Neural cell (in vitro differentiated cells): ENCODE measurements around the gene IDS. TPM values are rescaled to one million over a fixed set of nuclear protein-coding genes. Genes with fewer than 3 reads are reported as not detected.

Source experiments
- H2AFZ ChIP-seq: fragments of 200-600, 300-800 bp; sonication (generic), shearing (Covaris generic); 2 replicates; pipeline ENCODE4 v1.6.0; 2014; ENCODE audit warnings: low read depth, mild to moderate bottlenecking, antibody characterized with exemption, low read length, moderate library complexity
- H3F3A ChIP-seq: fragments of 200-600 bp; shearing (Covaris generic); 2 replicates; pipeline ENCODE4 v1.6.1; 2016; ENCODE audit warnings: mild to moderate bottlenecking, moderate library complexity, mixed read lengths, antibody characterized with exemption, low read length; ENCODE audit not compliant: insufficient read depth, poor library complexity, severe bottlenecking
- H3K27ac ChIP-seq: fragments of 200-600, 300-800 bp; sonication (generic), shearing (Covaris generic); 2 replicates; pipeline ENCODE4 v1.5.1; 2014; ENCODE audit warnings: mild to moderate bottlenecking, low read length, moderate library complexity
- H3K27me3 ChIP-seq: fragments of 300-800, 200-600 bp; sonication (generic), shearing (Covaris generic); 2 replicates; pipeline ENCODE4 v1.6.0; 2014; ENCODE audit warnings: mild to moderate bottlenecking, low read depth, low read length, moderate library complexity; ENCODE audit not compliant: insufficient read depth
- H3K36me3 ChIP-seq: fragments of 300-800, 200-600 bp; sonication (generic), shearing (Covaris generic); 2 replicates; pipeline ENCODE4 v1.5.1; 2014; ENCODE audit warnings: mild to moderate bottlenecking, antibody characterized with exemption, low read length, moderate library complexity; ENCODE audit not compliant: insufficient read depth
- H3K4me2 ChIP-seq: fragments of 300-800, 200-600 bp; sonication (generic), shearing (Covaris generic); 2 replicates; pipeline ENCODE4 v1.6.0; 2014; ENCODE audit warnings: mild to moderate bottlenecking, low read length
- H3K4me3 ChIP-seq: fragments of 300-800, 200-600 bp; sonication (generic), shearing (Covaris generic); 2 replicates; pipeline ENCODE4 v1.5.1; 2014; ENCODE audit warnings: mild to moderate bottlenecking, low read length, moderate library complexity
- H3K79me2 ChIP-seq: fragments of 200-600 bp; shearing (Covaris generic); replicated peaks from 2 replicates; pipeline ENCODE4 v1.6.0; 2014; ENCODE audit warnings: mild to moderate bottlenecking, low read length, moderate library complexity; ENCODE audit not compliant: insufficient read depth
- H3K9ac ChIP-seq: fragments of 300-800, 200-600 bp; sonication (generic), shearing (Covaris generic); 2 replicates; pipeline ENCODE4 v1.6.1; 2016; ENCODE audit warnings: mild to moderate bottlenecking, low read length, mixed read lengths
- H3K9me2 ChIP-seq: fragments of 200-600 bp; shearing (Covaris generic); 2 replicates; pipeline ENCODE4 v1.6.1; 2016; ENCODE audit warnings: mild to moderate bottlenecking, low read length, mixed read lengths; ENCODE audit not compliant: insufficient read depth
- H3K9me3 ChIP-seq: fragments of 200-600, 300-800 bp; sonication (generic), shearing (Covaris generic); 2 replicates; pipeline ENCODE4 v1.6.1; 2016; ENCODE audit warnings: mild to moderate bottlenecking, mixed run types, low read length, moderate library complexity, mixed read lengths
- H4K20me1 ChIP-seq: fragments of 200-600 bp; shearing (Covaris generic); 2 replicates; pipeline ENCODE4 v1.6.1; 2016; ENCODE audit warnings: mild to moderate bottlenecking, mixed run types; ENCODE audit not compliant: insufficient read depth
- EP300 ChIP-seq: fragments of 450-650 bp; conservative IDR thresholded peaks from 2 replicates; pipeline ENCODE4 v1.6.1; 2014; ENCODE audit warnings: antibody characterized with exemption, mild to moderate bottlenecking, moderate library complexity; ENCODE audit not compliant: poor library complexity, severe bottlenecking
- EZH2 ChIP-seq: fragments of 200-600, 300-800 bp; shearing (Covaris generic), sonication (generic); IDR thresholded peaks from 2 replicates; pipeline ENCODE4 v1.6.1; 2014; ENCODE audit warnings: antibody characterized with exemption, low read length, borderline replicate concordance, mild to moderate bottlenecking; ENCODE audit not compliant: insufficient read depth, poor library complexity, severe bottlenecking
- MXI1 ChIP-seq: fragments of 450-650 bp; conservative IDR thresholded peaks from 2 replicates; pipeline ENCODE4 v1.6.1; 2014; ENCODE audit warnings: antibody characterized with exemption, mild to moderate bottlenecking; ENCODE audit not compliant: poor library complexity, severe bottlenecking
- POLR2AphosphoS5 ChIP-seq: IDR thresholded peaks from 2 replicates; pipeline ENCODE4 v1.6.1; 2012
- SMC3 ChIP-seq: fragments of 450-650 bp; conservative IDR thresholded peaks from 2 replicates; pipeline ENCODE4 v1.6.1; 2014; ENCODE audit warnings: antibody characterized with exemption, mild to moderate bottlenecking, moderate library complexity; ENCODE audit not compliant: poor library complexity
- TAF1 ChIP-seq: IDR thresholded peaks from 2 replicates; pipeline ENCODE4 v1.6.1; 2012; ENCODE audit warnings: low read depth
- polyA plus RNA-seq: library from polyadenylated mRNA; depleted of rRNA; stranded (reverse); fragments of >200 nt; gene quantifications from 2 replicates; pipeline ENCODE4 v1.2.3, GENCODE V29; 2014
- TF ChIP-seq, protein P1 (sequence below): fragments of 450-650 bp; IDR thresholded peaks from 2 replicates; pipeline ENCODE4 v1.5.1; 2014; ENCODE audit warnings: antibody characterized with exemption, mild to moderate bottlenecking, moderate library complexity; ENCODE audit not compliant: poor library complexity, severe bottlenecking

Gene IDS
- polyA plus RNA-seq, 1 donor from 2014 or later = 52.0 TPM

DNA sequence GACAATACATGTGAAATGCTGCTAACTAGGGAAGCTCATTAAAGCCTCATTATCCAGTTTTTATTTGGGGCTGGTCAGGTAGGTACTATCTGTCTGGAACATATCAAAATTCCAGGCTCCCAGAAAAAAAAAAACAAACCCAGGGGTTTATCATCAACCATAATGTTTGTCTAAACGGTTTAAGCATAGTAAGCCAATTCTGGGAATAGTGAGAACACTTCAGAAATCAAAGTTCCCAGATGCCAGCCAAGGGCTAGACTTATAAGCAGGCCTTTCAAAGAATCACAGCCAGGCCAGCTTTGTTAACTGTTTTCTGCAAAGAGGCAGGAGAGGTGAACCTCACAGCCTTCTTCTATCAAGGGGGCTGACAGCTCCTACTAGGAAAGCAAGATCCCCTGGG, 8.1 kb downstream of the IDS start:
- Histone ChIP-seq H2AFZ (no peak overlapping the region), H3K27ac (no peak overlapping the region), H3K9ac (no peak overlapping the region), H3F3A (no peaks in the 10 kb centered on the region), H4K20me1 (no peaks in the 10 kb centered on the region), H3K4me2 (no peak overlapping the region), H3K9me3 (no peaks in the 10 kb centered on the region), H3K9me2 (no peaks in the 10 kb centered on the region), H3K4me3 (no peak overlapping the region), H3K36me3 (no peaks in the 10 kb centered on the region), H3K27me3 (no peaks in the 10 kb centered on the region), H3K79me2 (no peaks in the 10 kb centered on the region)
- TF ChIP-seq, protein P1, sequence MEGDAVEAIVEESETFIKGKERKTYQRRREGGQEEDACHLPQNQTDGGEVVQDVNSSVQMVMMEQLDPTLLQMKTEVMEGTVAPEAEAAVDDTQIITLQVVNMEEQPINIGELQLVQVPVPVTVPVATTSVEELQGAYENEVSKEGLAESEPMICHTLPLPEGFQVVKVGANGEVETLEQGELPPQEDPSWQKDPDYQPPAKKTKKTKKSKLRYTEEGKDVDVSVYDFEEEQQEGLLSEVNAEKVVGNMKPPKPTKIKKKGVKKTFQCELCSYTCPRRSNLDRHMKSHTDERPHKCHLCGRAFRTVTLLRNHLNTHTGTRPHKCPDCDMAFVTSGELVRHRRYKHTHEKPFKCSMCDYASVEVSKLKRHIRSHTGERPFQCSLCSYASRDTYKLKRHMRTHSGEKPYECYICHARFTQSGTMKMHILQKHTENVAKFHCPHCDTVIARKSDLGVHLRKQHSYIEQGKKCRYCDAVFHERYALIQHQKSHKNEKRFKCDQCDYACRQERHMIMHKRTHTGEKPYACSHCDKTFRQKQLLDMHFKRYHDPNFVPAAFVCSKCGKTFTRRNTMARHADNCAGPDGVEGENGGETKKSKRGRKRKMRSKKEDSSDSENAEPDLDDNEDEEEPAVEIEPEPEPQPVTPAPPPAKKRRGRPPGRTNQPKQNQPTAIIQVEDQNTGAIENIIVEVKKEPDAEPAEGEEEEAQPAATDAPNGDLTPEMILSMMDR = no peak
- TF ChIP-seq MXI1 = no peak
- TF ChIP-seq EZH2 = no peak

DNA sequence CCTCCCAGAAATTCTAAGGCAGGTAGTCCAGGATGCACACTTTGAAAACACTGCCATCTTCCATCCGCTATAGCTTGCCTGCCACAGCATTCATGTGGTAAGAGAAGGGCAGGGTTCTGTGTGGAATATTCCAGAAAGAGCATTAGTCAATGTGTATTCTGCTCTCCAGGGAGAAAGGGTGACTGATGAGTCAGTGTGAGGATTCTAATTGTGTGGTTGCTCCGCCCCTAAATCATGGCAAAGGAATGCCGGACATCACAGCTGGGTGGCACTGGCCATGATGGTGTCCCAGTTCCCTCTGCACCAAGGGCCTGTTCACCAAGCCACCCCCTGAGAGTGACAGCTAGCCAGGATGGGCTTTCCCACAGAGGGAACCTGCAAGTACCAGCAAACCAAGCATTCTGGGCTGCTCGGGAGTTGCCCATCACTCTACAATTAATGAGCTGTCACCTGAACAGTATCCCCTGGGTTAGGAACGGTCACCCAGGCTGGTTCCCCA, 9.5 kb downstream of the IDS start:
- Histone ChIP-seq H3K4me2 (no peak overlapping the region), H3K9ac (no peak overlapping the region), H2AFZ (no peak overlapping the region), H3K9me2 (no peaks in the 10 kb centered on the region), H3K79me2 (no peaks in the 10 kb centered on the region), H4K20me1 (no peaks in the 10 kb centered on the region), H3F3A (no peaks in the 10 kb centered on the region), H3K9me3 (no peaks in the 10 kb centered on the region), H3K27ac (no peak overlapping the region), H3K36me3 (no peaks in the 10 kb centered on the region), H3K4me3 (no peak overlapping the region), H3K27me3 (no peaks in the 10 kb centered on the region)
- TF ChIP-seq, protein P1 = no peak
- no peak for TF ChIP-seq TAF1

DNA sequence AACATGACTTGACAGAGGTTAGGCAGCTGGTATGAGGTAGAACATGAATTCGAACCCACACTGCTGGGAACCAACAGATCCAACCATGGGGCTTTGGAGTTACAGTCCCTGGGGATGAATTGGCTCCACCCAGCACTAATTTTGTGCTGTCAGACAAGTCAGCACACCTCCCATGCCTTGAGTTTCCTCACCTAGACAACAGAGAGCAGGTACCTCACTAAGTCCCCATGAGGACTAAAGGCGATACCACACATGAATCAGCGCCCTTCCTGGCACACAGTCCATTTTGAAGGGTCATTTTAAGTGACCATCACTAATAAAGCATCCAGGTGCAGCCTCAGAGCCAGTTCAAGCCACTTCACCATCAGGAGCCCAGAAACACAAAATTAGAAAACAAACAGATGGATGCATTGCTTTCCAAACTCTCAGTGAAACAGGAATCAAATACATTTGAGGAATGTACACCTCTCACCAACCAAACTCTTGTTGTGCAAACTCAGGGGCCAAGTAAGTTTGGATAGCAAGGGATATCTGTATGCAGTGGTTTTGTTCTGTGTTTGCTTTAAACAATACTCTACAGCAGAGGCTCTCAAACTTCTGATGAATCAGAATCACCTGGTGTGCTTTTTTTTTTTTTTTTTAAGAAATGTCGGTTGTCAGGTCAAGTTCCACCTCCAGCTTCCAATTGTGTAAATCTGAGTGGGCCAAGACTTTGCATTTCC, 10.1 kb downstream of the IDS start:
- H3K27ac ChIP-seq = no peak overlapping the region
- H3K79me2 ChIP-seq = no peaks in the 10 kb centered on the region
- no peaks in the 10 kb centered on the region for H3K27me3 ChIP-seq
- no peaks in the 10 kb centered on the region for H3K9me3 ChIP-seq
- no peak overlapping the region for H3K9ac ChIP-seq
- no peak overlapping the region for H2AFZ ChIP-seq
- no peaks in the 10 kb centered on the region for H3K9me2 ChIP-seq
- H3K4me3 ChIP-seq = no peak overlapping the region
- TF ChIP-seq TAF1 (no peak), EZH2 (no peak), SMC3 (no peak), EP300 (no peak), MXI1 (no peak), POLR2AphosphoS5 (no peak)
- TF ChIP-seq, protein P1 = no peak
- H3K36me3 ChIP-seq = no peaks in the 10 kb centered on the region
- H3K4me2 ChIP-seq = no peak overlapping the region
- H4K20me1 ChIP-seq = no peaks in the 10 kb centered on the region
- H3F3A ChIP-seq = no peaks in the 10 kb centered on the region
